ENCODE measurements around the gene GSK3B.

The GSK3B gene

DNA sequence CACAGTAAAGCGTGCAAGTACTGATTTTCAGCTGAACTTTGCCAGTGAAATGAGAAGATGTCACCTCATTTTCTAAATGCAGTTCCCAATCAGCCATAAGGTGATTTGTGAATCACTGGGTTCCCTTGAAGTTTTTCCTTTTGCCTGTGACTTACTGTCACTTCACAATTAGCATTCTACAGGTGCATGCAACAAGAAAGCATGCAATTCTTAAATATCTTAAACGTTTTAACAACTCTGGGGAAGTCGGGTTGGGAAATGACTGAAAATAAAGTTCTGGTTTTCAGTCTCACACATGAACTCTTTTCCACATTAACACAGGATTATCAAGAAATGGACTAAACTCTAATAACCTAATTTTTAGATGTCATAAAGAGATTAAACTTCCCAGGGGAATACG, 5.2 kb downstream of the GSK3B start:
- TF ChIP-seq POLR2AphosphoS5 (IDR thresholded peaks at IDR 0.05; ENCODE audit: low read depth, low read length) (no peak), PAX5 (IDR thresholded peaks at IDR 0.05; ENCODE audit: insufficient read depth, low read length, severe bottlenecking) (no peak), POU2F2 (IDR thresholded peaks at IDR 0.05; ENCODE audit: low read depth, low read length) (no peak), TAF1 (IDR thresholded peaks at IDR 0.05; ENCODE audit: low read depth, low read length) (no peak), POLR2A (IDR thresholded peaks at IDR 0.05; ENCODE audit: low read depth, low read length) (no peak), SPI1 (IDR thresholded peaks at IDR 0.05; ENCODE audit: low read depth, low read length) (no peak)
- no peak for FAIRE-seq
- no peak for DNase-seq (ENCODE audit: insufficient read length, low spot score)

- DNase-seq (ENCODE audit: insufficient read length, low spot score) (no peak), FAIRE-seq (peak; percentile 82)
- TF ChIP-seq POLR2A (IDR thresholded peaks at IDR 0.05; ENCODE audit: low read depth, low read length) (no peak), POLR2AphosphoS5 (IDR thresholded peaks at IDR 0.05; ENCODE audit: low read depth, low read length) (no peak), SPI1 (IDR thresholded peaks at IDR 0.05; ENCODE audit: low read depth, low read length) (no peak), TAF1 (IDR thresholded peaks at IDR 0.05; ENCODE audit: low read depth, low read length) (no peak), POU2F2 (IDR thresholded peaks at IDR 0.05; ENCODE audit: low read depth, low read length) (no peak), PAX5 (IDR thresholded peaks at IDR 0.05; ENCODE audit: insufficient read depth, low read length, severe bottlenecking) (no peak)
Observed at GRCh38 chr3:120088622-120089021, 5.6 kb downstream of the GSK3B start.

DNA sequence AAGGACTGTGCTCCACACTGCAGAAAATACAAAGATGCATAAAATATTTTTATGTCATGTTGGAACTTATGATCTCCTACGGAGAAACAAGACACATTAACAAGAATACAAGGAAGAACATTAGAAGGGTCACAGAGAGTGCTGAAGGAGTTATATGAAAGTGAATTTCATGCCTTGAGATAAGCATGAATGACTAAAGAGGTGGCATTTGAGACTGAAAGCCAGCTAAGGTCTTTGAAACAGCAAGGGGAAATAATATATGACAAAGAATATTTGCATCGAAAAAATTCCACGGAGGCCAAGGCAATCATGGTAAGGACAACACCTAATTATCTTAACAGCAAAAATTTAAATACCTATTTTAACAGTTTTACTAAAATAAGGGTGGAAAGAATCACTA, 12.5 kb downstream of the GSK3B start:
- no peak for TF ChIP-seq PAX5 (IDR thresholded peaks at IDR 0.05; ENCODE audit: insufficient read depth, low read length, severe bottlenecking)
- TF ChIP-seq TAF1 (IDR thresholded peaks at IDR 0.05; ENCODE audit: low read depth, low read length) = no peak
- no peak for TF ChIP-seq POLR2A (IDR thresholded peaks at IDR 0.05; ENCODE audit: low read depth, low read length)
- no peak for TF ChIP-seq SPI1 (IDR thresholded peaks at IDR 0.05; ENCODE audit: low read depth, low read length)
- no peak for TF ChIP-seq POU2F2 (IDR thresholded peaks at IDR 0.05; ENCODE audit: low read depth, low read length)
- TF ChIP-seq POLR2AphosphoS5 (IDR thresholded peaks at IDR 0.05; ENCODE audit: low read depth, low read length) = no peak
- DNase-seq (ENCODE audit: insufficient read length, low spot score) (no peak), FAIRE-seq (peak; percentile 20)

GRCh38 chr3:120080836-120081235, 13.4 kb downstream of the GSK3B start:
- DNase-seq (ENCODE audit: insufficient read length, low spot score) (no peak), FAIRE-seq (no peak)
- TF ChIP-seq PAX5 (IDR thresholded peaks at IDR 0.05; ENCODE audit: insufficient read depth, low read length, severe bottlenecking) = no peak
- no peak for TF ChIP-seq POLR2AphosphoS5 (IDR thresholded peaks at IDR 0.05; ENCODE audit: low read depth, low read length)
- TF ChIP-seq SPI1 (IDR thresholded peaks at IDR 0.05; ENCODE audit: low read depth, low read length) = no peak
- no peak for TF ChIP-seq TAF1 (IDR thresholded peaks at IDR 0.05; ENCODE audit: low read depth, low read length)
- no peak for TF ChIP-seq POLR2A (IDR thresholded peaks at IDR 0.05; ENCODE audit: low read depth, low read length)
- TF ChIP-seq POU2F2 (IDR thresholded peaks at IDR 0.05; ENCODE audit: low read depth, low read length) = no peak

GRCh38 chr3:120077731-120078130, 16.5 kb downstream of the GSK3B start:
- FAIRE-seq (no peak), DNase-seq (ENCODE audit: insufficient read length, low spot score) (no peak)

GRCh38 chr3:120072867-120073525, 21.3 kb downstream of the GSK3B start:
- TF ChIP-seq PAX5 (IDR thresholded peaks at IDR 0.05; ENCODE audit: insufficient read depth, low read length, severe bottlenecking) = no peak
- TF ChIP-seq TAF1 (IDR thresholded peaks at IDR 0.05; ENCODE audit: low read depth, low read length) = no peak
- no peak for TF ChIP-seq POU2F2 (IDR thresholded peaks at IDR 0.05; ENCODE audit: low read depth, low read length)
- TF ChIP-seq POLR2AphosphoS5 (IDR thresholded peaks at IDR 0.05; ENCODE audit: low read depth, low read length) = no peak
- TF ChIP-seq SPI1 (IDR thresholded peaks at IDR 0.05; ENCODE audit: low read depth, low read length) = no peak
- FAIRE-seq = no peak

More at GRCh38 chr3:120077731-120078130, 16.5 kb downstream of the GSK3B start:
- TF ChIP-seq SPI1 (IDR thresholded peaks at IDR 0.05; ENCODE audit: low read depth, low read length) (no peak), POU2F2 (IDR thresholded peaks at IDR 0.05; ENCODE audit: low read depth, low read length) (no peak), PAX5 (IDR thresholded peaks at IDR 0.05; ENCODE audit: insufficient read depth, low read length, severe bottlenecking) (no peak), POLR2AphosphoS5 (IDR thresholded peaks at IDR 0.05; ENCODE audit: low read depth, low read length) (no peak), TAF1 (IDR thresholded peaks at IDR 0.05; ENCODE audit: low read depth, low read length) (no peak), POLR2A (IDR thresholded peaks at IDR 0.05; ENCODE audit: low read depth, low read length) (no peak)

GRCh38 chr3:120071259-120071658, 23.0 kb downstream of the GSK3B start:
- DNase-seq (ENCODE audit: insufficient read length, low spot score) (no peak), FAIRE-seq (no peak)
- no peak for TF ChIP-seq SPI1 (IDR thresholded peaks at IDR 0.05; ENCODE audit: low read depth, low read length)
- no peak for TF ChIP-seq POLR2A (IDR thresholded peaks at IDR 0.05; ENCODE audit: low read depth, low read length)
- no peak for TF ChIP-seq PAX5 (IDR thresholded peaks at IDR 0.05; ENCODE audit: insufficient read depth, low read length, severe bottlenecking)
- TF ChIP-seq POU2F2 (IDR thresholded peaks at IDR 0.05; ENCODE audit: low read depth, low read length) = no peak
- TF ChIP-seq TAF1 (IDR thresholded peaks at IDR 0.05; ENCODE audit: low read depth, low read length) = no peak
- no peak for TF ChIP-seq POLR2AphosphoS5 (IDR thresholded peaks at IDR 0.05; ENCODE audit: low read depth, low read length)

More at GRCh38 chr3:120072867-120073525, 21.3 kb downstream of the GSK3B start:
- no peak for DNase-seq (ENCODE audit: insufficient read length, low spot score)

DNA sequence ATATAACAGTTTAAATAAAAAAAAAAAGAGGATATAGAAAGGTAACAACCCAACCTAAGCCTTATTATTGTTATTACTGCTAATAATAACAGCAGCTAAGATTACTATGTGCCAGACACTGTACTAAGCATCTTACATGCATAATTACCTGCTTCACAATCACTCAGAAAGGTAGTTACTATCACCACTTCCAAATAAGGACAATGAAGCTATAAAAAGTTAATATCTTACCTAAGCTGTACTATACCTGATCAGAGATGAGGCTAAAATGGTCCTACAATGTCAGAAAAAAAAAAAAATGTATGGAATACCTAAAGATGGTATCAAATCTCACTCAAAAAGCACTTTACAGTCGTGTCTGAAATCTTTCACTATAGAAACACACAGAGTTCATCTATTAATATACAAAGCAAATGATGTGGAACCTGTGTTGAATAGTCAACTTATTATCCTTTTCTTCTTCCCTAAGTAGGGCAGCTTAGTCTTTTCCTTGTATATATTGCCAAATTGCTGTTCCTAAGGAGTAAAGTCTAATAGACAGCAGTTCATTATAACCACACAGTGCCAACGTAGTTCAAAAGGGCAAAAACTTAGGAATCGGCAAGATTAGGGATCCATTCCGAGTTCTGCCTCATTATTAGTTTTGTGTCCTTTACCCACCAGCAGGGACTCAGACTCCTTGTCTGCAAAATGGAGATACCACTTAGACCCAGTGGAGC, 23.8 kb downstream of the GSK3B start:
- DNase-seq (ENCODE audit: insufficient read length, low spot score) = no peak
- TF ChIP-seq POLR2AphosphoS5 (IDR thresholded peaks at IDR 0.05; ENCODE audit: low read depth, low read length) (no peak), POU2F2 (IDR thresholded peaks at IDR 0.05; ENCODE audit: low read depth, low read length) (no peak), PAX5 (IDR thresholded peaks at IDR 0.05; ENCODE audit: insufficient read depth, low read length, severe bottlenecking) (no peak), TAF1 (IDR thresholded peaks at IDR 0.05; ENCODE audit: low read depth, low read length) (no peak), POLR2A (IDR thresholded peaks at IDR 0.05; ENCODE audit: low read depth, low read length) (no peak), SPI1 (IDR thresholded peaks at IDR 0.05; ENCODE audit: low read depth, low read length) (no peak)
- FAIRE-seq = no peak

DNA sequence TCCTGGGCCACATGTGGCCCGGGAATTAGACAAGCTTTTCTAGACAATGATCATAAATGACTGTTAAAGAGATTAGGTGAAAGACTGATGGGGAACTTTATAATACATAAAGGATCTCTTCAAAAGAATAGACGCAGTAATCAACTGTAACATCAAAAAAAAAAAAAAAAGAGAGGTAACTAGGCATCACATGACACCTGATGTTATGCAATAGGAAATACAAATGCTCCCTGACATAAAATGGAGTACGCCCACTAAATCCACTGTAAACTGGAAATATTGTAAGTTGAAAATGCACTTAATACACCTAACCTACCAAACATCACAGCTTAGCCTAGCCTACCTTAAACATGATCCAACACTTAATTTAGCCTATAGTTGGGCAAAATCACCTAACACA, 27.2 kb downstream of the GSK3B start:
- TF ChIP-seq POLR2A (IDR thresholded peaks at IDR 0.05; ENCODE audit: low read depth, low read length) (no peak), POU2F2 (IDR thresholded peaks at IDR 0.05; ENCODE audit: low read depth, low read length) (no peak), POLR2AphosphoS5 (IDR thresholded peaks at IDR 0.05; ENCODE audit: low read depth, low read length) (no peak), SPI1 (IDR thresholded peaks at IDR 0.05; ENCODE audit: low read depth, low read length) (no peak), TAF1 (IDR thresholded peaks at IDR 0.05; ENCODE audit: low read depth, low read length) (no peak), PAX5 (IDR thresholded peaks at IDR 0.05; ENCODE audit: insufficient read depth, low read length, severe bottlenecking) (no peak)
- FAIRE-seq (no peak), DNase-seq (ENCODE audit: insufficient read length, low spot score) (no peak)
